ENCODE results near the gene FBN2.

DNA sequence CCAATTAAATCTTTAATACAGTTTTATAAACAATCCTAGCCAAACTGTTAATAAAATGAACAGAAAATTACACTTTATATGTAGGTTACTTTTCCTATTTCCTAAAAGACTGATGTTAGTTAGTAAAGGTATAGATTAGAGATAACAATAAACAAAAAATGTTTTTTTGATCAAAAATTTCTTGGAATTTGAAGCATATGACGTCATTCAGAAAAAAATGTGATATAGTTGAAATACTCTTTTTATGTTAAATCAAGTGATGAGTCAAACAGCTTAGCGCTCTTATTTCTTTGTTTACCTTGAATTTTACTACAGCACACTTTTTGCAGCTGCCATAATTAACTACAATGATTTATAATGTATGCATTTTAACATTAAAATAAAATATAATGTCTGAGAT is 258.7 kb downstream of the FBN2 start:
- TF ChIP-seq POLR2A (IDR thresholded peaks at IDR 0.05; ENCODE audit: extremely low read depth, insufficient read length): no peak
- TF ChIP-seq, protein P1, sequence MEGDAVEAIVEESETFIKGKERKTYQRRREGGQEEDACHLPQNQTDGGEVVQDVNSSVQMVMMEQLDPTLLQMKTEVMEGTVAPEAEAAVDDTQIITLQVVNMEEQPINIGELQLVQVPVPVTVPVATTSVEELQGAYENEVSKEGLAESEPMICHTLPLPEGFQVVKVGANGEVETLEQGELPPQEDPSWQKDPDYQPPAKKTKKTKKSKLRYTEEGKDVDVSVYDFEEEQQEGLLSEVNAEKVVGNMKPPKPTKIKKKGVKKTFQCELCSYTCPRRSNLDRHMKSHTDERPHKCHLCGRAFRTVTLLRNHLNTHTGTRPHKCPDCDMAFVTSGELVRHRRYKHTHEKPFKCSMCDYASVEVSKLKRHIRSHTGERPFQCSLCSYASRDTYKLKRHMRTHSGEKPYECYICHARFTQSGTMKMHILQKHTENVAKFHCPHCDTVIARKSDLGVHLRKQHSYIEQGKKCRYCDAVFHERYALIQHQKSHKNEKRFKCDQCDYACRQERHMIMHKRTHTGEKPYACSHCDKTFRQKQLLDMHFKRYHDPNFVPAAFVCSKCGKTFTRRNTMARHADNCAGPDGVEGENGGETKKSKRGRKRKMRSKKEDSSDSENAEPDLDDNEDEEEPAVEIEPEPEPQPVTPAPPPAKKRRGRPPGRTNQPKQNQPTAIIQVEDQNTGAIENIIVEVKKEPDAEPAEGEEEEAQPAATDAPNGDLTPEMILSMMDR (IDR thresholded peaks at IDR 0.05; ENCODE audit: low read depth, low read length): no peak
